Measurements from ENCODE around the gene DNTTIP2.

DNA sequence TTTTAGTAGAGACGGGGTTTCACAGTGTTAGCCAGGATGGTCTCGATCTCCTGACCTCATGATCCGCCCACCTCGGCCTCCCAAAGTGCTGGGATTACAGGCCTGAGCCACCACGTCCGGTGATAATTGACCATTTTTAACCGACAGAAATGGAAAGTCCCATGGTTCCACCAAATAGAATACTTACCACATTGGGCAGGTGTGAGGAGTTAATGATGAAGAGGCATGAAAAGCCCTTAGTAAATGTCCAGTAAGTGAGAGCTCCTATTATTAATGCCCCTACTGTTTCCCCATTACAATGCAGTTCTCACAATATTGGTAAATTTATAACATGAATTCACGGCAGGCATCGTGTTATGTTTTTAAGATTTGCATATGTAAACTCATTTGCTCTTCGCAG lies 38.3 kb upstream of the DNTTIP2 start:
- TF ChIP-seq, protein P1, sequence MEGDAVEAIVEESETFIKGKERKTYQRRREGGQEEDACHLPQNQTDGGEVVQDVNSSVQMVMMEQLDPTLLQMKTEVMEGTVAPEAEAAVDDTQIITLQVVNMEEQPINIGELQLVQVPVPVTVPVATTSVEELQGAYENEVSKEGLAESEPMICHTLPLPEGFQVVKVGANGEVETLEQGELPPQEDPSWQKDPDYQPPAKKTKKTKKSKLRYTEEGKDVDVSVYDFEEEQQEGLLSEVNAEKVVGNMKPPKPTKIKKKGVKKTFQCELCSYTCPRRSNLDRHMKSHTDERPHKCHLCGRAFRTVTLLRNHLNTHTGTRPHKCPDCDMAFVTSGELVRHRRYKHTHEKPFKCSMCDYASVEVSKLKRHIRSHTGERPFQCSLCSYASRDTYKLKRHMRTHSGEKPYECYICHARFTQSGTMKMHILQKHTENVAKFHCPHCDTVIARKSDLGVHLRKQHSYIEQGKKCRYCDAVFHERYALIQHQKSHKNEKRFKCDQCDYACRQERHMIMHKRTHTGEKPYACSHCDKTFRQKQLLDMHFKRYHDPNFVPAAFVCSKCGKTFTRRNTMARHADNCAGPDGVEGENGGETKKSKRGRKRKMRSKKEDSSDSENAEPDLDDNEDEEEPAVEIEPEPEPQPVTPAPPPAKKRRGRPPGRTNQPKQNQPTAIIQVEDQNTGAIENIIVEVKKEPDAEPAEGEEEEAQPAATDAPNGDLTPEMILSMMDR (conservative IDR thresholded peaks at IDR 0.05; ENCODE audit: low read length) = no peak
- no peak for TF ChIP-seq EZH2phosphoT487 (IDR thresholded peaks at IDR 0.05; ENCODE audit: borderline replicate concordance, low read depth, low read length)
